Renal cortex interstitium (tissue), 11 donors: ENCODE data around the gene CFAP52. TPM values are rescaled to one million over a fixed set of nuclear protein-coding genes. Genes with fewer than 3 reads are reported as not detected.
"Not testable (repeated sequence)": the region's sequence is repeated elsewhere in the genome, so short reads cannot be mapped to it uniquely, and the experiment has no call there.

ENCODE experiments used
- DNase-seq, 11 donors: peaks; one replicate each; pipeline ENCODE4 v3.0.0-alpha.2; 2013; ENCODE audit warnings: low read depth in 9 of 11, low spot score in 4 of 11; ENCODE audit errors: extremely low read depth in 1 of 11
- polyA plus RNA-seq, 3 donors: library from polyadenylated mRNA; unstranded; fragments of 120-200 nt; gene quantifications; one replicate each; pipeline ENCODE4 v1.2.1, GENCODE V29; 2013; ENCODE audit not compliant: insufficient read length in 3 of 3

CFAP52 gene
- polyA plus RNA-seq, 3 donors = 2.7 to 3.4 (median 3.0) TPM

DNA sequence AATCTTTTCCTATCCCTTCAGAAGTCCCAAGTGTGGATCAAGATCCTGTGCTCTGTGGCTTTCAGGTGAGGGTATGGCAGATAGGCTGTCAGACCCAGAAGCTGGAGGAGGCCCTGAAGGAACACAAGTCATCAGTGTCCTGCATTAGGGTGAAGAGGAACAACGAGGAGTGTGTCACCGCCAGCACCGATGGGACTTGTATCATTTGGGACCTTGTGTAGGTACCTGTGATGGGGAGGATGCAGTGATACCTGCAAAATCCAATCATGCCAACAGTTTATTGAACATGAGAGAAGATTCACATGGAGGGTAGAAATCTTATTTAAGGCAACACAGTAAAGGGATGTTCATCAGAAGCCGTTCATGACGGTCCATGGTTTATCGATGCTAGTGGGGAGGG, 58.9 kb downstream of the CFAP52 start:
- no peak for DNase-seq

DNA sequence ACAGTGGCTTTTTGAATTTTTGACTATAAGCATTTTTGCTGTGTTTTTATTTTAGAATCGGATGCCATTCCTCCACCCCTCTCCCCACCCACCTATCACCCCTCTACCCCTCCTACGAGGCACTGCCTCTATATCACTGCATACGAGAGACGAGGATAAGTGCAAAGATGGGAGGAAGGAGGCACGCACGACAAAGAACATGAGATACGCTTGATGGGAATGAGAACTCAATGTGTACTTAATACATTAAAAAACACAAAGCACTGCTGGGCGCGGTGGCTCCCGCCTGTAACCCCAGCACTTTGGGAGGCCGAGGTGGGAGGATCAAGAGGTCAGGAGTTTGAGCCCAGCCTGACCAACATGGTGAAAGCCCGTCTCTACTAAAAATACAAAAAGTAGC, 60.1 kb downstream of the CFAP52 start:
- DNase-seq = no peak

DNA sequence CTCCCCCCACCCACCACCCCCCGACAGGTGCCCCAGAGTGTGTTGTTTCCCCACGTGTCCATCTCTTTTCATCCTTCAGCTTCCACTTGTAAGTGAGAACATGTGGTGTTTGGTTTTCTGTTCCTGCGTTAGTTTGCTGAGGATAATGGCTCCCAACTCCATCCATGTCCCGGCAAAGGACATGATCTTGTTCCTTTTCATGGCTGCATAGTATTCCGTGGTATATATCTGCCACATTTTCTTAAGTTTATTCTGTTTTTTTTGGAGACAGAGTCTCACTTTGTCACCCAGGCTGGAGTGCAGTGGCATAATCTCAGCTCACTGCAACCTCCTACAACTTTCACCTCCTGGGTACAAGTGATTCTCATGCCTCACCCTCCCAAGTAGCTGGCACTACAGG, 63.9 kb downstream of the CFAP52 start:
- not testable (repeated sequence) for DNase-seq

DNA sequence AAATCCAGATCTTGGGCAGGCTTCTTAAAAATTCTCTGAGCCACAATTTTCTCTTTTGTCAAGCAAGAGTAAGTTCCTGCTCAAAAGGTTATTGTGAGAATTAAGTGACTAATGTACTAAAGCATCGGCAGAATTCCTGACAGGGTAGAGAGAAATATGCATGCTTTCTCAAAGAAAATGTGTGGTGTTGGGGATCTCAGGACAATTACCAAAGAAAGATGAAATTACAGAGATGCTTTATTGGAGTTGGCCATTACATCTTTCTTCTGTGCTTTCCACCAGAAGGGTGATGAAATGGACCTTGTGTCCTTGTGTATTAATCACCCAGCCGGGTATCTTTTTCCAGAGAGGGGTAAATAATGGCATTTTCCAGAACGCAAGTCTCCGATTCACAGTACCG, 67.2 kb downstream of the CFAP52 start:
- DNase-seq = no peak

DNA sequence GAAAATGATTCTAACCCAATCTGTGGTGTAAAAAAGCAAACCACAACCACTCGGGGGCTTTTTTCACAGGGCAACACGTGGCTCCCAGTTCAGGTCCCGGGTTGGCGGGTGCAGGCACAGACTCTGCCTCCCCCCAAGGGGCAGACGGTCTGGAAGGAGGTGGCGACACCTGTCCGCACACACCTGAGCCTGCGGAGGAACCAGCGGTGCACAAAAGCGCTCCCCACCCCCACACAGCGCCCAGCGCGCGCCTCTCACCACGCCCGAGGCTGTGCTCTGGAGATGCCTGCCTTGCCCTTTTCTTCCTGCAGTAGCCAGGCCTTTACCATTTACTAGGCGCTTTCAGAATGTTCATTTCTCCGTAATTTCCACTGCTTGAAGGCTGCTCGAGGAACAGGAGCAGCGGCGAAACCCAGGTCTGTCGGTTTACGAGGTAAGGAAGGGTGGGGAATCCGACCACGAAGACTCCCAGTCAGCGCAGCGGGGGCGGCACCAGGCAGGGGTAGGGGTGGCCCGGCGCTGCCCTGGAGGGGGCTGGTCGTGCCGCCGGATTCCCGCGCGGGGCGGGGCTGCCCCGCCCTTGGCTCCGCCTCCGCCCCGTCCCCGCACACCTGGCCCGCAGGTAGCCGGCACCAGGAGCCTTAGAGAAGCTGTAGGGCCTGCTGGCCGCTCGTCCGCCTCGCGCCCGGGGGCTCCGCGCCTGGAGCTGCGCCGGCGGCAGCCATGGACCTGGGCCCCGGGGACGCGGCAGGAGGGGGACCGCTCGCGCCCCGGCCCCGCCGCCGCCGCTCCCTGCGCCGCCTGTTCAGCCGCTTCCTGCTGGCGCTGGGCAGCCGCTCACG, 68.7 kb downstream of the CFAP52 start, which contains the start of gene USP43:
TSS of gene USP43 (plus strand) at position 608 of the 842 bp plus-strand sequence. CDS start at position 724, 116 bp downstream.
- DNase-seq = peak in 5 of 11 donors; percentile 24 to 43 (median 40)

DNA sequence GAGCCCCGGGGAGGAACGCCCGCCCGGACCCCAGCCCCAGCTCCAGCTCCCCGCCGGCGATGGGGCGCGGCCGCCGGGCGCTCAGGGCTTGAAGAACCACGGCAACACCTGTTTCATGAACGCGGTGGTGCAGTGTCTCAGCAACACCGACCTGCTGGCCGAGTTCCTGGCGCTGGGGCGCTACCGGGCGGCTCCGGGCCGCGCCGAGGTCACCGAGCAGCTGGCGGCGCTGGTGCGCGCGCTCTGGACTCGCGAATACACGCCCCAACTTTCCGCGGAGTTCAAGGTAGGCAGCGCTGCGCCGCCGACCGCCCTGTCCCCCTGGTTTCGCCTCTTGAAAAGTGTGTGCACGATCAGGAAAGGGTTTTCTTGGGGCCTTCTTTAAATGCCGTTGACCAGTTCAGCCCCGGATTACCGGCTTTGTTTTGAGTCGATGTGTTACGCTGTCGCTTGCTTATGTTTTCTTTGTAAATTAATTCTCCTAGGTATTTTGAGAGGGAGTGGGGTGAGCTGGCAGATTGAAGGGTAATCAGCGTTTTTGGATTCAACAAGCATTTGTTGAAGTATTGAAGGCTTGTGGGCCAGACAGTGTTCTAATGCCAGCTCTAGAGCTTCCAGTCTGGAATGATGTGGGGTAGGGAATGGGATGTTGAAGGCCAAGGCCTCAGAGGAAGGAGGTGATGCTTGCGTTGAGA, 69.6 kb downstream of the CFAP52 start:
- DNase-seq = peak in 5 of 11 donors; percentile 33 to 54 (median 42)

DNA sequence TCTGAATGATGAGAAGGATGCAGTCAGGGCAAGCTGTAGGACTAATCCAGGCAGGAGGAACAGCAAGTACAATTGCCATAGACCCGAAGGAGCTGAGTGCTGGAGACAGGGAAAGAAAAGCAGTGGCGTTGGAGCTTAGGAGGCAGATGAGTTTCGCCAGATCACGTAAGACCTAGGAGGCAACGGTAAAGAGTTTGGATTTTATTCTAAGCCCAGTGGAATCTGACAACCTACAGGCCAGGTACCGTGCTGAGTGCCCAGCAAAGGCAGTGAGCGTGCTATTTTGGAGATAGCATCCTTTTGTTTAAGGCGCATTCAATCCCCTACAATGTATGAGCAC, 70.1 kb downstream of the CFAP52 start:
- DNase-seq = no peak

DNA sequence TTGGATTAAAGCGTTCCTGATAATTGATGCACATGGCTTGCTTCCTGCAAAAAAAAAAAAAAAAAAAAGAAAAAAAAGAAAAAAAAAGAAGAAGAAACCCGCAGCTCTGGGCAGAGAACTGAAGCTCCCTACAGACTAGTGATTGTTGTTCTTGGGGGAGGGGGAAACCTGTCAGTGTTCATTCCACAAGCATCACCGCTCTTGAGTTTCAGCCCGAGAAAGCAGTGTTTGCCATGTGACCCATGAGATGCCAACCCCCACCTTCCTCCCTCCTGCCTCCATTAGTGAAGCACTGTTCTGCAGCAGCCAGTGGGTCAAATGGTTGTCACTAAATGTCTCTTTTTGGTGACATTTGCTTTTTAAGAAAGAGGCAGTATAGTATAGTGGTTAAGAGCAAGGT, 70.6 kb downstream of the CFAP52 start:
- peak in 7 of 11 donors; percentile 24 to 79 (median 60) for DNase-seq

DNA sequence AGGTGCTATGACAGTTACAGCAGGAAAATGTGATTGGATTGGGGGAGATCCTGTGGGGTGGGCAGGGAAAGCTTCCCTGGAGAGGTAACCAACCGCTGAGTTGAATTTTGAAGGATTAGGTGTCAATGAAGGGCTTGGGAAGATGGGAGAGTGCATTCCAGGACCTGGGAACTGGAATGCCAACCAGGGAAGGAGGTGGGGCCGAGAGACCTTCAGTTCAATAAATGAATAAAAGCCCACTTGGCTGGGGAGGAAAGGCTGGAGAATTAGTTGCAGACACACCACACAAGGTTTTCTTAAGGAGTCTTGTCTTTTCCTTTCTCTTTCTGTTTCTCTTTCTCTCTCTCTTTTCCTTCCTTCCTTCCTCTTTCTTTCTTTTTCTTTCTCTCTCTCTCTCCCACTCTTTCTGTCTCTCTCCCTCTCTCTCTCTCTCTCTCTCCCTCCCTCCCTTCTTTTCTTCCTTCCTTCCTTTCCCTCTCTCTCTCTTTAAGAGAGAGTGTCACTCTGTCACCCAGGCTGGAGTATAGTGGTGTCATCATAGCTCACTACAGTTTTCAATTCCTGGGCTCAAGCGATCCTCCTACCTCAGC, 72.2 kb downstream of the CFAP52 start:
- DNase-seq = no peak

DNA sequence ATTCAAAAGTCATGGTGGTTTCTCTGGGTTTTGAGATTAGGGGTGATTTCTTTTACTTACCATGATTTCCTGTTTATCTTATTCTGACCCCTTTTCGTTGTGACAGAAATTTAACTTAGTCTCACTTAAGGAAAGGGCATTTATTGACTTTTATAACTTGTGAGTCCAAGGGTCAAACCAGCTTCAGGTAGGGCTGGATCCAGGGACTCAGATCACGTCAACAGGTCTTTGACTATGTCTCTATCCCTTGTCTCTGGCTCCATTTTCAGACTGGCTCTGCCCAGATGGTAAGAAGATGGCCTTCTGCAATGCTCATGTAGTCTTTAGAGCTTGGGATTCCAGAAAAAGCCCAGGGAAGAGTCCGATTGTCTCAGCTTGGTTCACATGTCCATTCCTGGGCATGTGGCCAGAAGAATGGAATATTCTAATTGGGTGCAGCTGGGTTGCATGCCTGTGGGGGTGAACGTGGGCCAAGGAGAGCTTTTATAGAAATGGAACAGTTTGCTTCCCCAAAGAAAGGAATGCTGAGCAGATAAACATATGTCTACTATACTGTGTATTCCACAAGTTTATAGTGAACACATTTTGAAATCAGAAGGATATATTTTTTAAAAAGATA, 82.3 kb downstream of the CFAP52 start:
- no peak for DNase-seq

DNA sequence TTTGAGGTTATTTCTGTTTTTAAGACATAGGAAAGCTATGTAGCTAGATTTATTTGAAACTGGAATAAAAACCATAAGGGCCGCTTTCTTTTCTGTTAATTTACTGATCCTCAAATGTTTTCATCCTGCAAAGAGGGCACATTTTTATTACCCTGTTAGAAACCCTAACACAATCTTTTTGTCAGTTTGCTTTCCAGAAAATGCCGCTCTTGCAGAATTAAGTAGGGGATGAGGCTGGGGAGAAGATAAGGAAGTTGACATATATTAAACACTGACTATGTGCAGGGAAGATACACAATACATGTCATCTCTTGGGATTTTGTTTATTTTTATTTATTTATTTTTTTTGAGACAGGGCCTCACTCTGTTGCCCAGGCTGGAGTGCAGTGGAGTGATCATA, 84.6 kb downstream of the CFAP52 start:
- no peak for DNase-seq

DNA sequence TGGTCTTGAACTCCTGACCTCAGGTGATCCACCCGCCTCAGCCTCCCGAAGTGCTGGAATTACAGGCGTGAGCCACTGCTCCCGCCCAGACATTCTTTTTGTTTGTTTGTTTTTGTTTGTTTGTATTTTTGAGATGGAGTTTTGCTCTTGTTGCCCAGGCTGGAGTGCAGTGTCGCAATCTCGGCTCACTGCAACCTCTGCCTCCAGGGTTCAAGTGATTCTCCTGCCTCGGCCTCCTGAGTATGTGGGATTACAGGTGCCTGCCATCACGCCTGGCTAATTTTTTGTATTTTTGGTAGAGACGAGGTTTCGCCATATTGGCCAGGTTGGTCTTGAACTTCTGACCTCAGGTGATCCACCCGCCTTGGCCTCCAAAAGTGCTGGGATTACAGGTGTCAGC, 87.1 kb downstream of the CFAP52 start:
- not testable (repeated sequence) for DNase-seq

DNA sequence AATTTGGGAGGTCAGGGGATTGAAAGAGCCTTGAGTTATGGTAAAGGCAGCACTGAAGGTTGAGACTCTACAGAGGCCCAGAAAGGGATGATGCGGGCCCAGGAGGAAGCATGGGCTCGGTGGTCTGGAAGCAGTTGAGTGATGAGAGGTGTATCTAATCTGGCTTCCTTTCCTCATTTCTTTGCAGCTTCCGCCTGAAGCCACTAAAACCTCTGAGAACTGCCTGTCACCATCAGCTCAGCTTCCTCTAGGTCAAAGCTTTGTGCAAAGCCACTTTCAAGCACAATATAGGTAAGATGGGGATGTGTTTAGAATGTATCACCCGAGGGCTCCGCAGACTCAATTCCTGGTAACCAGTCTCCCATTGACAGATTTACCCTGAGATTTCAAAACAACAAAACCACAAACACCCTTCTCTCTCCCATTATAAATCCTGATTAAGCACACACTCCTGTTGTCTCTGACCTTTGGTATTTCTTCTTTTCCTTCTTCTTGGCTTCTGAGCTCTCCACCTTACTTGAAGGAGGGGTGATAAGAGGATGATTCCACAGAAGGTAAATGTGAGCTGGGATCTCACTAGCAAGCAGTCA, 90.1 kb downstream of the CFAP52 start:
- no peak for DNase-seq

DNA sequence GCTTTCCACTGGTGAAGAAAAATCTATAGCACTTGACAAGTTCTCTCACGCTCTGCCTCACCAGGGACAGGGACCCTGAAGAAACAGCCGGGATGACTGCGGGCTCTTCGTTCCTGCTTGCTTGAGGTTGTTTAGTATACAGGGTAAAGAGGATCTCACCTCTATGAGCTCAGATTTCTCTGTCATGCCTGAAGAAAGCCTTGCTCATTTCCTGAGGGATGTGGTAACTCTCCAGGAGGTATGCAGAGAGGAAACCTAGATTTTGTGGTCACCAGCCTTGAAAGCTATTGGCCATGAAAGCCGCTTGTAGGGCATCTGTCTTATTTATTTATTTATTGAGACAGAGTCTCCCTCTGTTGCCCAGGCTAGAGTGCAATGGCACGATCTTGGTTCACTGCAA, 92.1 kb downstream of the CFAP52 start:
- peak in 1 of 11 donors; percentile 12 for DNase-seq

DNA sequence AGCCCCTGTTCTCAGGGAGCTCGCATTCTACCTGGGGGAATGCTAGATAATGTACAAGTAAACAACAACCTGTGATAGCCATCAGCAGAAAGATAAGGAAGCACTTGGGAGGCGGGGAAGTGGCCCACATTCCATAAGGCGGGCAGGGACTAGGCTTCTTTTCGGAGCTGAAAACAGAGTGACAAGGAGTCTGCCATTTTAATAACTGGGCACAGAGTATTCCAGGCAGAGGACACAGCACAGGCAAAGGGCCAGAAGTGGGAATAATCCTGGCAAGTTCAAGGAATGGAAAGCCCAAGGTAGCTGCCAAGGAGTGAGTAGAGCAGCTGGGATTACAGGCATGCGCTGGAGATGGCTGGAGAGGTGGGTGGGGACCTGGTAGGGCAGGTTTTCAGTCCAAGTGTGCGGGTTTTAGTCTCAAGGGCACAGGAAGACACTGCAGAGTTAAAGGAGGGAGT, 93.1 kb downstream of the CFAP52 start:
- DNase-seq = no peak

DNA sequence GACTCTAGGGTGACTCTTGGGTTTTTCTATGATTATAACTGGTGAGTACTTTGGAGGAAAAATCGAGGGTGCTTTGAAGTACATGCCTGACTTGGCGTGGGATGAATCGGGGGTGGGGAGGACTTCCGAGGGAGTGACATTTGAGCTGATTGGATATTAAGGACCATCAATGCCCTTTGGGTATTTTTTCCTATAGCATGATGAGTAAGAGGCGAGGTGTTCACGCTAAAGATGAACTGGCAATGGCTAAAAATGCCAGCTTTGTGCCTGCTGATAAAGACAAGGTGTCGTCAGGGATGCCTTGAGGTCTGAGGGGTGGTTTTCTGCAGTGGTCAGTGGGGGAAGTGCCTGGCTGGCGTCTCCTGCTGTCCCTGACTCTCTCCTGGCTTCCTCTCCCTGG, 94.2 kb downstream of the CFAP52 start:
- no peak for DNase-seq

DNA sequence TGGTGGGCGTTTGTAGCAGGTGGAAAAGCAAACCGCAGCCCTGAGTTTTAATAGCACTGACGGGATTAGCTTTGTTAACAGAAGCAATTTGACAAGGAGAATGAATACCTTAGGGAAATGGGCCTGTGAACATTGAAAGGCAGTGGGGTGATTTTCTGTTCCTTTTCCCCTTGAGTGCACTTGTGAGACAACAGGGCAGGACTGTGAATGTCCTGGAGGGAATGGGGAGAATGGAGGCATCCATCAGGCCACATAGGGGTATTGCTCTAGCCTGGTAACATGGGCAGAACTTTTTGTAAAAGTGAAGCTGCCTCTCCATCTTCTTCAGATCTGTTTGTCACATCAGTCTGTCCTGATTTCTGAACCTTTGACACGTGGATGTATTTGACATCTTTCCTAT, 95.1 kb downstream of the CFAP52 start:
- DNase-seq = no peak

DNA sequence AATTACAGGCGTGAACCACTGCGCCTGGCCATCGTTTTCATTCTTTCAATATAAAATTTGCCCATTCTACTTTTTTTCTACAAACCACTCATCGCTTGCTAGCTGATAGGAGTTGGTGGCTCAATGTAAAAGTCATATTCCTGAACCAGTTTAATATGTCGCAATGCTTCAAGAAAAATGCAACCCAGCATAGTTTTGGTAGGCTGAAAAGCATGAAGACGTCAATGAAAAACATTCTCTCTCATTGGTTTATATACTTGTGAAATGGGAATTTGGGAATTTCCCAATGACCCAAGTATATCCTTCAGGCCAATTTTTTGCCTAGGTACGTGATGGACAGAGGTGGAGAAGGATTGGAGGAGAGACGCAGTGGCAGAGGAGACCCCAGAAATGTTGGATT, 95.8 kb downstream of the CFAP52 start:
- no peak for DNase-seq

DNA sequence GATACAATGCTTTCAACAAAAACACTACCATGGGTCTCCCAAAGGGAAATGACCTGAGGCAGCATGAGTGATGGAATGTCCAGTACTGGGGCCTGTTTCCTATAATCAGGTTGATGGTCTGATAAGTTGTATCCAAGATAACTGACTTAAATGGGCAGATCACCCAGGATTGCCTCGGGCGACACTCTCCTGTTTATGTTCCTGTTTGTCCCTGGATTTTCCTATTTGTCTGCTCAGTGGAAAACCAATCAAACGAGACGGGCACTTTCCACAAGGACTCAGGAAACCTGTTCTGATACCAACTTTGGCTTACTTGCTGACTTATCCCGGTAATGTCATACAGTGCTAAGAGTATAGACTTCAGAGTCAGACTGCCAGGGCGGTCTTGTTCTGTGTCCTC, 96.2 kb downstream of the CFAP52 start:
- DNase-seq = no peak
